Fibroblast of lung (primary cell): ENCODE results near the gene SLC35C1.

Experiments used
- EZH2 ChIP-seq: IDR thresholded peaks from 2 replicates; pipeline ENCODE4 v1.5.1; 2012; ENCODE audit warnings: low read length, control low read depth, mild to moderate bottlenecking; ENCODE audit errors: missing control alignments
- TF ChIP-seq, protein P1 (sequence below), 2 donors: IDR thresholded peaks in 1 of 2; conservative IDR thresholded peaks in 1 of 2; 1 replicate in 1 of 2; 2 replicates in 1 of 2; pipeline ENCODE4 v1.5.1; 2011 to 2012; ENCODE audit warnings: low read length in 2 of 2, control low read depth in 1 of 2, inconsistent platforms in 1 of 2, low read depth in 1 of 2, mild to moderate bottlenecking in 1 of 2

DNA sequence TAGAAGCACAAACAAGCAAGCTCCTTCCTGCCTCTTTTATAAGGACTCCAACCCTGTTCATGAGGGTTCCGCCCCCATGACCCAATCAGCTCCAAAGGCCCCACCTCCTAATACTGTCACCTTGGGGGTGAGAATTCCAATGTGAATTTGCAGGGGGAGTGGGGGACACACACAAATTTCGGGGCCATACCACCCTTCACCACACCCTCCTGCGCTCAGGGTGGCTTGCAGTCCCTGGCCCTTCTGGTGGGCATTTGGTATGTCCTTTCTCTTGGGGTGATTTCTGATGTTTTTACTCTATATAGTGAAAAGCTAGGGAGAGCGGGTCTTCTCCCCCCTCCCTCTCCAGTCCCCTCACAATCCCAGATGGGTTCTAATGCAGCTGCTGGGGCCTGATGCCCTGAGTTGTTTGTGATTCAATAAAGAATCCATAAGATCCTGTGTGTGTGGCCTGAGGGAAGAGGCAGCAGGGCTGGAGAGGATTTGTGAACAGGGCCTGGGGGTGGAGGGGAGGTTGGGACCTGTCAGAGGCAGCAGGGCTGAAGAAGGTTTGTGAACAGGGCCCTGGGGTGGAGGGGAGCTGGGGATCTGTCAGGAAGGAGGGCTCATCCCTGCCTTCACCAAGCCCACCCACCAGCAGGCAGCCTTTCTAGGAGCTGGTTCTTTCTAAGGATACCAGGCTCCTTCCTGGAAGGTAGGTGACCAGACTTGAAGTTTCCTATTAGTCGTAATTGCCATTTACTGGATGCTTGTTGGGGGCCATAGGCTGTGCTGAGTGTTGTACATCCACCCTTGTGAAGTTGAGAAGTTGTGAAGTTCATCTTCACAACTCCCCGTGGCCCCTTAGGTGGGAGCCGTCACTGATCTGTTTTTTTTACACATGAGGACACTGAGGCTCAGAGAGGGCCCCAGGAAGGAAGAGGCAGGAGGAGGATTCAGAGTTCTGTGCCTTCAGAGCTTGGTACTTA, 7.9 kb downstream of the SLC35C1 start:
- TF ChIP-seq EZH2: no peak
- TF ChIP-seq, protein P1, sequence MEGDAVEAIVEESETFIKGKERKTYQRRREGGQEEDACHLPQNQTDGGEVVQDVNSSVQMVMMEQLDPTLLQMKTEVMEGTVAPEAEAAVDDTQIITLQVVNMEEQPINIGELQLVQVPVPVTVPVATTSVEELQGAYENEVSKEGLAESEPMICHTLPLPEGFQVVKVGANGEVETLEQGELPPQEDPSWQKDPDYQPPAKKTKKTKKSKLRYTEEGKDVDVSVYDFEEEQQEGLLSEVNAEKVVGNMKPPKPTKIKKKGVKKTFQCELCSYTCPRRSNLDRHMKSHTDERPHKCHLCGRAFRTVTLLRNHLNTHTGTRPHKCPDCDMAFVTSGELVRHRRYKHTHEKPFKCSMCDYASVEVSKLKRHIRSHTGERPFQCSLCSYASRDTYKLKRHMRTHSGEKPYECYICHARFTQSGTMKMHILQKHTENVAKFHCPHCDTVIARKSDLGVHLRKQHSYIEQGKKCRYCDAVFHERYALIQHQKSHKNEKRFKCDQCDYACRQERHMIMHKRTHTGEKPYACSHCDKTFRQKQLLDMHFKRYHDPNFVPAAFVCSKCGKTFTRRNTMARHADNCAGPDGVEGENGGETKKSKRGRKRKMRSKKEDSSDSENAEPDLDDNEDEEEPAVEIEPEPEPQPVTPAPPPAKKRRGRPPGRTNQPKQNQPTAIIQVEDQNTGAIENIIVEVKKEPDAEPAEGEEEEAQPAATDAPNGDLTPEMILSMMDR (conservative IDR thresholded peaks at IDR 0.05 in 1 of 2, IDR thresholded peaks at IDR 0.05 in 1 of 2; ENCODE audit: low read depth in 1 of 2, low read length in 2 of 2): no peak
